RWPE1 (cell line): Measurements from ENCODE around the gene ZNF516.

Source experiments
- CTCF ChIA-PET: fragments of 350-600 bp; sonication (Branson Sonifier 250); formaldehyde crosslinking; extraction: SDS; loops from one replicate; lab custom pipeline; 2021; lab: Yijun Ruan, JAX
- POLR2A ChIA-PET: fragments of 400-600 bp; formaldehyde crosslinking; extraction: SDS; loops from one replicate; lab custom pipeline; 2020; ENCODE audit warnings: antibody characterized with exemption; ENCODE audit not compliant: low non-redundant PET; lab: Yijun Ruan, JAX
- DNase-seq: peaks from one replicate; pipeline ENCODE4 v3.0.0; 2012; ENCODE audit warnings: low spot score
- H3K27ac ChIP-seq: fragments of 450-650 bp; 2 replicates; pipeline ENCODE4 v1.5.1; 2017
- TF ChIP-seq, protein P1 (sequence below): fragments of 450-650 bp; conservative IDR thresholded peaks from 2 replicates; pipeline ENCODE4 v1.5.1; 2017; ENCODE audit warnings: low read depth, mild to moderate bottlenecking

Gene ZNF516

GRCh38 chr18:76388891-76389423 is 106.1 kb downstream of the ZNF516 start:
- no peak for DNase-seq
- CTCF ChIA-PET: no interaction called here
- H3K27ac ChIP-seq: no peak overlapping the region
- TF ChIP-seq, protein P1, sequence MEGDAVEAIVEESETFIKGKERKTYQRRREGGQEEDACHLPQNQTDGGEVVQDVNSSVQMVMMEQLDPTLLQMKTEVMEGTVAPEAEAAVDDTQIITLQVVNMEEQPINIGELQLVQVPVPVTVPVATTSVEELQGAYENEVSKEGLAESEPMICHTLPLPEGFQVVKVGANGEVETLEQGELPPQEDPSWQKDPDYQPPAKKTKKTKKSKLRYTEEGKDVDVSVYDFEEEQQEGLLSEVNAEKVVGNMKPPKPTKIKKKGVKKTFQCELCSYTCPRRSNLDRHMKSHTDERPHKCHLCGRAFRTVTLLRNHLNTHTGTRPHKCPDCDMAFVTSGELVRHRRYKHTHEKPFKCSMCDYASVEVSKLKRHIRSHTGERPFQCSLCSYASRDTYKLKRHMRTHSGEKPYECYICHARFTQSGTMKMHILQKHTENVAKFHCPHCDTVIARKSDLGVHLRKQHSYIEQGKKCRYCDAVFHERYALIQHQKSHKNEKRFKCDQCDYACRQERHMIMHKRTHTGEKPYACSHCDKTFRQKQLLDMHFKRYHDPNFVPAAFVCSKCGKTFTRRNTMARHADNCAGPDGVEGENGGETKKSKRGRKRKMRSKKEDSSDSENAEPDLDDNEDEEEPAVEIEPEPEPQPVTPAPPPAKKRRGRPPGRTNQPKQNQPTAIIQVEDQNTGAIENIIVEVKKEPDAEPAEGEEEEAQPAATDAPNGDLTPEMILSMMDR: no peak
- POLR2A ChIA-PET: no interaction called here

DNA sequence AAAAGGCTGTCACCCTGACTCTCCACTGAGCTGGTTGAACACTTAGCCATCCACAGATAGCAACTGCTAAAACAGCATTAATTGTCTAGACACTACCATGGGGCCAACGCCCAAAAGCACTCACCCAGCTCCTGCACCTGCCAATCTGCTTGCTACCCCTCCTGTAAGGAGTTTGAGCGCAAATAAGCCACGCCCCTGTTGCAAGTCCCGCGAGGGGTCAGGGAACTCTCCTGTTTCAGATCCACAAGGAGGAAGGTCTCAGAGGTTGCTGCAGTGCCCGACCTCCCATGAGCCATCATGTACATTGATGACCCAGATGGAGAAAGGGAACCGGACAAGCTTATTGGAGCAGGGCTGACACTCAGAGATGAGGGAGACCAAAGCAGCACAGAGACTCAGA is 106.8 kb downstream of the ZNF516 start:
- POLR2A ChIA-PET: no interaction called here

DNA sequence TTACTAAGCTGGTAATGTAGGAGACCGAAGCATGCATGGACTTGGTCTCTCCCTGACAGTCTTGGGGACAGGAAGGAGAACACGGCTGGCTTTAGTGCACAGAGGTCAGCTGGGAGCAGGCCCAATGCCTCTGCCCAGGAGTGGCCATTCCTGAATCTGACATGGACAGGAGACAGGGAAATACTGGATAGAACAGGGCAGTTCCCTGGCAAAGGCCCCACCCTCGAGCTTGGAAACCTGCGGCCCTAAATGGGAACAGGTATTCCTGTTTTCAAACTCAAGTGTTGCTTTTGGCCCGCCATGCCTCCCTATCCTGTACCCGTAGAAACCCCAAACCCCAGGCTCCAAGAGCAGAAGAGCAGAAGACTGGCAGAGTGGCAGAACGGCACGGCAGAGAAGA is 107.4 kb downstream of the ZNF516 start:
- H3K27ac ChIP-seq: no peak overlapping the region
- ChIA-PET POLR2A (no interaction called here), CTCF (interaction anchor here (0.6 kb wide), 1 partner anchor 271 kb away, joined by 3 read pairs; no protein-coding TSS in a partner anchor)
- DNase-seq: no peak
- TF ChIP-seq, protein P1: no peak

More for the DNA sequence above, 106.8 kb downstream of the ZNF516 start:
- DNase-seq: no peak
- CTCF ChIA-PET: interaction anchor here (0.6 kb wide), 1 partner anchor 270 kb away, joined by 3 read pairs; no protein-coding TSS in a partner anchor
- no peak overlapping the region for H3K27ac ChIP-seq
- TF ChIP-seq, protein P1: no peak

DNA sequence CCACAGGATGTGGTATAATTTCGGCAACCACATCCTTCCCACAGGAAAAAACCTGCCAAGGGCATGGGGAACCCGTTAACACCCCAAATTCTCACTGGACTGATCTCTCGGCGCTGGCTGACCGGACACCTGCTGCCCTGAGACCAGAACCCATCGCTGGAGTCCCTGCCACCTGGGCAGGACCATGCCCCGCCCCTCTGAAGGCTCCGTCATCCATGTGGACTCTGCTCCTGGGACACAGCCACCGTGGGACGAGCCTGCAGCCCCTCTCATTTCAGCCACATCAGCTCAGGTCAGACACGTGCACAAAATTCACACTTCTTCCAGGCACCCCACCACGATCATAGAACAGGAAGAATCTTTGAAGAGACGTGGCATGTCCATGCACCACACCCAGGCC is 108.2 kb downstream of the ZNF516 start:
- TF ChIP-seq, protein P1: no peak
- ChIA-PET POLR2A (no interaction called here), CTCF (interaction anchor here (0.9 kb wide), 1 partner anchor 12 kb away, joined by 8 read pairs; no protein-coding TSS in a partner anchor)
- no peak for DNase-seq
- H3K27ac ChIP-seq: no peak overlapping the region

- CTCF ChIA-PET: interaction anchor here (0.9 kb wide), 1 partner anchor 13 kb away, joined by 8 read pairs; no protein-coding TSS in a partner anchor
- H3K27ac ChIP-seq: no peak overlapping the region
- no peak for DNase-seq
- TF ChIP-seq, protein P1: no peak
- POLR2A ChIA-PET: no interaction called here
These were observed 109.0 kb downstream of the ZNF516 start for GRCh38 chr18:76386071-76386470.

DNA sequence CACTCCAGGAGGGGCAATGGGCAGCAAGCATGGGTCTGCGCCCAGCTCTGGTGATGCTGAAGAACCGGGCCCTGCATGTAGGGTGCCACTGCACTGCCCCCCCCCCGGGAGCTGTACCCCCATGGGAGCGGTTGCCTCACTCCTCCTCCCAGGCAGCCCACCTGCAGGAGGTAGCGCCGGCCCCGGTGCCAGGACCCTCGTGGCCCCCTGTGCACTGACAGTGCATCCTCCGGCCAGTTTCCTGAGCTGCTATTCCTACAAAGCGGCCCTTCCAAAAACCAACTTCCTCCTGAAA is 109.4 kb downstream of the ZNF516 start:
- POLR2A ChIA-PET: no interaction called here
- DNase-seq: no peak
- CTCF ChIA-PET: no interaction called here
- TF ChIP-seq, protein P1: no peak
- no peak overlapping the region for H3K27ac ChIP-seq
